CMK (cell line): Measurements from ENCODE around the gene RNASE8.

Experiments
- DNase-seq: peaks from one replicate; pipeline ENCODE4 v3.0.0-alpha.2; 2010; ENCODE audit warnings: low read depth

The RNASE8 gene

DNA sequence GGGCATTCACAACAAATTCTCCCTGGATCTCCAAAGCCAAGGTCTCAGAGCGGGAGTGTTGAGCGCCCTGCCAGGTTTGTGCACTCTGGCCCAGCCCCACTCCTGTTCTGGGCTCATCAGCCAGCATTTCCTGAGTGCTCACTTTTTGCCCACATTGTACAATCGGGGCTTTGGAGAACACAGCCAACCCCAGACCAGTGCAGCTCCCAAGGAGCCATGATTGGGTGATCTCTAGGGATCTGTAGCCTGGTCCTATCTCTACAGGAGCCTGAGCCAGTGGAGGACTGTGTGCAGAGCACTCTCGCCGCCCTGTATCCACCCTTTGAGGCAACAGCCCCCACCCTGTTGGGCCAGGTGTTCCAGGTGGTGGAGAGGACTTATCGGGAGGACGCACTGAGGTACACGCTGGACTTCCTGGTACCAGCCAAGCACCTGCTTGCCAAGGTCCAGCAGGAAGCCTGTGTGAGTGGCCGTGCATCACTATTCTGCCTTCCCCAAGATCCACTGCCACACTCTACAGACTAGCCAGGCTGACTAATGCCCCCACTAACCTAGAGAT is 15.2 kb downstream of the RNASE8 start:
- no peak for DNase-seq

DNA sequence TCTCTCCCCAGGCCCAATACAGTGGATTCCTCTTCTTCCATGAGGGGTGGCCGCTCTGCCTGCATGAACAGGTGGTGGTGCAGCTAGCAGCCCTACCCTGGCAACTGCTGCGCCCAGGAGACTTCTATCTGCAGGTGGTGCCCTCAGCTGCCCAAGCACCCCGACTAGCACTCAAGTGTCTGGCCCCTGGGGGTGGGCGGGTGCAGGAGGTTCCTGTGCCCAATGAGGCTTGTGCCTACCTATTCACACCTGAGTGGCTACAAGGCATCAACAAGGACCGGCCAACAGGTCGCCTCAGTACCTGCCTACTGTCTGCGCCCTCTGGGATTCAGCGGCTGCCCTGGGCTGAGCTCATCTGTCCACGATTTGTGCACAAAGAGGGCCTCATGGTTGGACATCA is 16.3 kb downstream of the RNASE8 start:
- no peak for DNase-seq

DNA sequence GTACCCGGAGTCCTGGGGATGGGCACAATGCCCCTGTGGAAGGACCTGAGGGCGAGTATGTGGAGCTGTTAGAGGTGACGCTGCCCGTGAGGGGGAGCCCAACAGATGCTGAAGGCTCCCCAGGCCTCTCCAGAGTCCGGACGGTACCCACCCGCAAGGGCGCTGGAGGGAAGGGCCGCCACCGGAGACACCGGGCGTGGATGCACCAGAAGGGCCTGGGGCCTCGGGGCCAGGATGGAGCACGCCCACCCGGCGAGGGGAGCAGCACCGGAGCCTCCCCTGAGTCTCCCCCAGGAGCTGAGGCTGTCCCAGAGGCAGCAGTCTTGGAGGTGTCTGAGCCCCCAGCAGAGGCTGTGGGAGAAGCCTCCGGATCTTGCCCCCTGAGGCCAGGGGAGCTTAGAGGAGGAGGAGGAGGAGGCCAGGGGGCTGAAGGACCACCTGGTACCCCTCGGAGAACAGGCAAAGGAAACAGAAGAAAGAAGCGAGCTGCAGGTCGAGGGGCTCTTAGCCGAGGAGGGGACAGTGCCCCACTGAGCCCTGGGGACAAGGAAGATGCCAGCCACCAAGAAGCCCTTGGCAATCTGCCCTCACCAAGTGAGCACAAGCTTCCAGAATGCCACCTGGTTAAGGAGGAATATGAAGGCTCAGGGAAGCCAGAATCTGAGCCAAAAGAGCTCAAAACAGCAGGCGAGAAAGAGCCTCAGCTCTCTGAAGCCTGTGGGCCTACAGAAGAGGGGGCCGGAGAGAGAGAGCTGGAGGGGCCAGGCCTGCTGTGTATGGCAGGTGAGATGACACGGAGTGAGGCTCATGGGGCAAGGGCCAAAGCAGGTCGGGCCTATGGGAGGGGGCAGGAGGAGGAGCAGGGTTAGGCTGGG is 17.0 kb downstream of the RNASE8 start:
- DNase-seq: no peak

DNA sequence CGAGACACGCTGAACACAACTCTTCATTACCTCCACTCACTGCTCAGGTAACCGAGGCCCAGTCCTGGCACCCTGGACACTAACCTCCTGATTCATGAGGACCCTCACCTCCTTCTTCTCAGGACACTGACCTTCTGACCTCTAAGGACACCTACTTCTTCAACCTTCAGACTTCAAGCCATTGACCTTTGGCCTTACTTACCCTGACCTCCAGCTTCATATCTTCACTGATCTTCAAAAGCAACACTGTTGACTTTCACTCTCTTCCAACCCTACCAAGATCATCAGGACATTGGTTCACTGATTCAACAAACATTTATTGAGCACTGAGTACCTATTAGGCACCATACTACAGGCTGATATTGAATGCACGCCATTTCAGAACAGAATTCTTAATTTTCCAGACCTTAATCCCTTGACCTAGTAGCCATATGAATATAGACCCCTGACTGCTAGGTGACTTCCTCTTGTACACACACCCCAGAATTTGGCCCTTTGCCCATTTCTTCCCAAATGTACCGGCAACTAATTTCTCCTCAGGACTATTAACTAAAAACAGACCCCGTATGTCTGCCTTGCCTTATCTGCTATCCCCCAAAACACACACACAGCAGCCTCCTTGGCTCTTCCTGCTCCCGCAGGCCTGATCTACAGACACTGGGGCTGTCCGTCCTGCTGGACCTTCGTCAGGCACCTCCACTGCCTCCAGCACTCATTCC is 18.3 kb downstream of the RNASE8 start:
- no peak for DNase-seq

DNA sequence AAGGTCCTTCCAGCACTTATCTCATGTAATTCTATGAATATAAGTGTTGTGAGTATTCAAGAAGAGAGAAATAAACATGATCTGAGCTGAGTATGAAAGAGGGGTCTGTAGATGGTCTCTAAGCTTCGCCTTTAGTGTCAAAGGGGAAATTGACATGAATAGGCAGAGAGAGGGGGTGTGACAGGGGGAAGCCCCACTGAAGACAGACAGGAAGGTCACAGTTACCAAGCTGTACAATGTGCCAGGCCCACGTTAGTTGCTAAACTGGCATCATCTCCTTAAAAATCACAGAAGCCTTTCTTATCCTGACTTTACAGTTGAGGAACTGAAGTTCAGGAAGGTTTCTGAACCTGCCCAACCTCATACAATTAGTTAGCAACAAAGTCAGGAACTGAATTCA is 20.1 kb downstream of the RNASE8 start:
- DNase-seq: no peak

DNA sequence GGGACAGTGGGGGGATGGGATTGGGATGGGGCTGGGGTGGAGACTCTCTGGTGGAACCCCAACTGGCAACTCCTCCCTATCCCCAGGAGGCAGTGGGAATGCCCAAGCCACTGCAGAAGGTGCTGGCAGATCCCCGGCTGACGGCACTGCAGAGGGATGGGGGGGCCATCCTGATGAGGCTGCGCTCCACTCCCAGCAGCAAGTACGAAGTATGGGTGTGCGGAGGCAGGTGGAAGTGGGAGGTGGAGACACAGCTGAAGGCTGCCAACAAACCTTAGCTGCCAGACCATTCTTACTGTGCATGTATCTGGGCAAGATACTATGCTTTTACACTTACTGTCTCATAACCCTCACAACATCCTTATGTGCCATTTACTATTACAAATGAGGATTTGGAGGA is 20.7 kb downstream of the RNASE8 start:
- no peak for DNase-seq

DNA sequence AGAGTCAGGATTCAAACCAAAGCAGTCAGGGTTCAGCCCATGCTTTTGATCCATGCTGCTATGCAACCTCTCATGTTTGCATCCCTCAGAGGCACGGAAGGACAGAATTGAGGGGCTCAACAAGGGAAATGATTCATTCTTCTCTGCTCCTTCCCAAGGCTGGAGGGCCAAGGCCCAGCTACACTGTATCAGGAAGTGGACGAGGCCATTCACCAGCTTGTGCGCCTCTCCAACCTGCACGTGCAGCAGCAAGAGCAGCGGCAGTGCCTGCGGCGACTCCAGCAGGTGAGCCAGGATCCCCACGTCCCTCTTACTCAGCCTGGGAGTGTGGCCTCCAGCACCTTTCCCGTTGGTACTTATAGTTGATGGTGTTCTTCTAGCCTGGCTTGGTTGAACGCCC is 21.1 kb downstream of the RNASE8 start:
- no peak for DNase-seq

DNA sequence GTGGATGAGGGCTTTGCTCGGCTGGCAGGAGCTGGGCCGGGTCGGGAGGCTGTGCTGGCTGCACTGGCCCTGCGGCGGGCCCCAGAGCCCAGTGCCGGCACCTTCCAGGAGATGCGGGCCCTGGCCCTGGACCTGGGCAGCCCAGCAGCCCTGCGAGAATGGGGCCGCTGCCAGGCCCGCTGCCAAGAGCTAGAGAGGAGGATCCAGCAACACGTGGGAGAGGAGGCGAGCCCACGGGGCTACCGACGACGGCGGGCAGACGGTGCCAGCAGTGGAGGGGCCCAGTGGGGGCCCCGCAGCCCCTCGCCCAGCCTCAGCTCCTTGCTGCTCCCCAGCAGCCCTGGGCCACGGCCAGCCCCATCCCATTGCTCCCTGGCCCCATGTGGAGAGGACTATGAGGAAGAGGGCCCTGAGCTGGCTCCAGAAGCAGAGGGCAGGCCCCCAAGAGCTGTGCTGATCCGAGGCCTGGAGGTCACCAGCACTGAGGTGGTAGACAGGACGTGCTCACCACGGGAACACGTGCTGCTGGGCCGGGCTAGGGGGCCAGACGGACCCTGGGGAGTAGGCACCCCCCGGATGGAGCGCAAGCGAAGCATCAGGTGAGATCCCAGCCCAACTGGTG is 24.0 kb downstream of the RNASE8 start:
- DNase-seq: no peak

DNA sequence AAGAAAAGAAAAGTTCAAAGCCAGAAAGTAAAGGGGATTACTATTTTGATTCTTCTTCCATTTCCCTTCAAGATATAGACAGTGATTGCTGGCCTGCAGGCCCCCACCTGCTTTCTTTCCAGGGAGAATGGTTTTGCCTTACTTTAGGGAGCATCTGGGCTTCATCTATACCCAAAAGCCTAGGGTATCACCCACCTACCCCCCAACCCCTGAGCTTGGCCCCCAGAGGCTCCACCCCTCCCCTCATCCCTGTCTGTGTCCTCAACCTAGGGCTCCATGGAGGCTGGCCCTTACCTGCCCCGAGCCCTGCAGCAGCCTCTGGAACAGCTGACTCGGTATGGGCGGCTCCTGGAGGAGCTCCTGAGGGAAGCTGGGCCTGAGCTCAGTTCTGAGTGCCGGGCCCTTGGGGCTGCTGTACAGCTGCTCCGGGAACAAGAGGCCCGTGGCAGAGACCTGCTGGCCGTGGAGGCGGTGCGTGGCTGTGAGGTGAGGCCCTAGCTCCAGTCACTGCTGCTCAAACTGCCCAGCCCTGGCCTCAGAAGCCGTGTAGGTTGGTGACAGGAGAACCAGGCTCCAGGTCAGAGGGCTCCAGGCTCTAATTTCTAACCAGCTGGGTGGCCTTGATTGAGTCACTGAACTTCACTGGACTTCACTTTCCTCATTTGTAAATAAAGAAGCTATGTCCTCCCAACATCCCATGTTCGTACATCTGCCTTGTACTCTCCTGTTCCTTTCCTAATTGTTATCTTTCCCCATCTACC is 26.1 kb downstream of the RNASE8 start:
- no peak for DNase-seq

DNA sequence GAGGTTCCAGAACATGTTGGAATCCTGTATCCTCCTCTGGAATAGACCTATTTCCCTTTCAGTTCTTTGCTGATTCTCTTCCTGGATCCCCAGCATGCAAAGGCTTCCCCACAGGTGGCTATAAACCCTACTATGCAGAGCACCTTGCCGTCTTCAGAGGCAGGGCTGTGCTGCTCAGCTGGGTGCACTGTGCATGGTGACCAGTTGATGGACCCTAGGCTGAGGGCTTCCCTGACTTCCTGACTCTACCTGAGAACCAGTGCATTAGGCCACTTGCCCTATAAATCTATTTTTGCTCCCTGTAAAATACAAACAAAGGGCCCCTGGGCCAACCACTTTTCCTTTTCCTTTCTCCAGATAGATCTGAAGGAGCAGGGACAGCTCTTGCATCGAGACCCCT is 26.8 kb downstream of the RNASE8 start:
- no peak for DNase-seq

DNA sequence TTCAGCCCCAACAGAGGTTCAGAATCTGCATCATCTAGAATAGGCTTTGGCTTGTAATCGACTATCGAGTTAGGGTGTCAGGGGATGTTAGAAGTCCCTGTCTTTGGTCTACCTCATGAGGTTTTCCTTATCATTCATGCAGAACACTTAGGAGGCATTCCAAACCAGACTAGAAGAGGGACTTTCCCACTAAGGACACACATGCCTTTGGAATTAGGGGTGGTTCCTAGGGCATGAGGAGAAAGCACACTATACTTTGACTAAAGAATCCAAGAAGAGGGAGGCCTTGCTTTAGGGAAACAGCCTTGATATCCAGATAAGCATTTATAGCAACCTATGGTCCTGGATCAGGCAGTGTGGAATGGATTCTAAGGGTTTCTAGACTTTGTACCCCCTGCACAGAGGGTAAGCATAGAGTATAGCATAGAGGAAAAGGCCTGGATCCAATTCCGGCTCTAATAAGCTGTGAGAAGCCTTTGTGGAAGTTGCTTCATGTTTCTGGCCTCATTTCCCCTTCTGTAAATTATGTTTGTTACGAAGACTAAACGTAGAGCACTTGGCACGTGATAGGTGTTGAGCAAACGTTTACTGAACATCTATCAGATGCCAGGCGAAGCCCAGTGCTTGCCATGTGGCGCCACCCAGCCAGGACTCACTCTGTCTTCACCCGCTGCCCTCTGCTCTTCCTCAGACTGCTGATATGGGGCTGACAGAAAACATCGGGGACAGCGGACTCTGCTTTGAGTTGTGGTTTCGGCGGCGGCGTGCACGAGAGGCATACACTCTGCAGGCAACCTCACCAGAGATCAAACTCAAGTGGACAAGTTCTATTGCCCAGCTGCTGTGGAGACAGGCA is 27.6 kb downstream of the RNASE8 start:
- DNase-seq: no peak

DNA sequence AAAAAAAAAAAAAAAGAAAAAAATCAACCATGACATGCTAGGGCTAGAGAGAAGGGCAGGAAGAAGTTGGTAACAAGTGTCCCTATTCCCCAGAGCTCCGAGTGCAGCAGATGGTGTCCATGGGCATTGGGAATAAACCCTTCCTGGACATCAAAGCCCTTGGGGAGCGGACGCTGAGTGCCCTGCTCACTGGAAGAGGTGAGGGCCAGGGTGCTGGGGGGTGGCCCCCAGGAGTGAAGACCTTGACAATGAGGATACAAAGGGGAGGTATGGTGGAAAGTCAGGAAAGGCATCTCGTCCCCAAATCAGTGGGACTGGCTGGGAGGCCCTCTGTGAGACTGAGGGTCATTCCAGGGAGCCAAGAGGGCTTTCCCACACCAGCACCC is 29.3 kb downstream of the RNASE8 start:
- no peak for DNase-seq

DNA sequence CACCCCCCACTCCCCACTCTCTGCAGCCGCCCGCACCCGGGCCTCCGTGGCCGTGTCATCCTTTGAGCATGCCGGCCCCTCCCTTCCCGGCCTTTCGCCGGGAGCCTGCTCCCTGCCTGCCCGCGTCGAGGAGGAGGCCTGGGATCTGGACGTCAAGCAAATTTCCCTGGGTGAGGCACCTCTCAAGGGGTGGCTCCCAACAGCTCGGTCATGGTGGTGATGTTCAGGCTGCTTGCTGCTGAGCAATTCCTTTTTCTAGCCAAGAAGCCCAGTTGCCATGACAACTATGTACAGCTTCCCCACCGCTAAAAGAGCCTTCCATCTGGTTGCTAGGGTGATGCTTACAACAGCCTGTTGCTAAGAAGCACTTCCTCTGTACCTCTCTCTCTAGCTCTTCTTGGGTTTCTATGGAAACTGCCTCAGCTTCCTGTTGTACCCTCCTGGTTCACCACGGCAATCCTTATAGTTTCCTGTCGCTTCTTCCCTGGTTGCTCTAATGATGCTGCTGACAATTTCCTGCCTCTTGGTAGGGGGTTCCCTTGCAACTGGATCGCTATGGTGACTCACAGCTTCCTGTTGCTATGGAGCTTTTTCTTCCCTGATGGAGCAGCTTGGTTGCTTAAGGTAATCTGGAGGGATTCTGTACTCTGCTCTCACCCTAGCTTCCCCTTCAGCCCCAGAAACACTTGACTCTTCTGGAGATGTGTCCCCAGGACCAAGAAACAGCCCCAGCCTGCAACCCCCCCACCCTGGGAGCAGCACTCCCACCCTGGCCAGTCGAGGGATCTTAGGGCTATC is 29.9 kb downstream of the RNASE8 start:
- DNase-seq: no peak

DNA sequence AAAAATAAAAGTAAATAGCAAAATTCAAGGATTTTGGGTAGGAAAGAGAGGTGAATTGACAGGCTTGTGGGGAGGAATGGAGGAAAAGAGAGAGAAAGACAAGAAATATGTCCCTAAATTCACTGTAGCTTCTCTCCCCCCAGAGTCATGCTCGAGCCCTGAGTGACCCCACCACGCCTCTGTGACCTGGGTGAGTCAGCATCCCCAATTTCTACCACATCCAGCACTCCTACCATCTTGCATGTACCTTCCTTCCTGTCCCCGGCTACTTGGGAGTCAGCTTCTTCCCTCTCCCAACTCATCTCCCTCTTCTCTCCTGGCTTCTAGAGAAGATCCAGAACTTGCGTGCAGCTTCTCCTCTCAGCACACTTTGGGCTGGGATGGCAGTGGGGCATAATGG is 31.1 kb downstream of the RNASE8 start:
- DNase-seq: no peak

DNA sequence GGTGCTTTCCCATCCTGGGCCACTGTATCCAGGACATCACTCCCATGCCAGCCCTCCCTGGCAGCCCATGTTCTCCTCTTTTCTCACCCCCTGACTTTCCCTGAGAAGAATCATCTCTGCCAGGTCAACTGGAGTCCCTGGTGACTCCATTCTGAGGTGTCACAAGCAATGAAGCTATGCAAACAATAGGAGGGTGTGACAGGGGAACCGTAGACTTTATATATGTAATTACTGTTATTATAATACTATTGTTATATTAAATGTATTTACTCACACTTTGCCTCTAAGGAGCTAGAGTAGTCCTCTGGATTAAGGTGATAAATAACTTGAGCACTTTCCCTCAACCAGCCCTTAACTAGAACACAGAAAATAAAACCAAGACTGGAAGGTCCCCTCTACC is 31.6 kb downstream of the RNASE8 start:
- no peak for DNase-seq

DNA sequence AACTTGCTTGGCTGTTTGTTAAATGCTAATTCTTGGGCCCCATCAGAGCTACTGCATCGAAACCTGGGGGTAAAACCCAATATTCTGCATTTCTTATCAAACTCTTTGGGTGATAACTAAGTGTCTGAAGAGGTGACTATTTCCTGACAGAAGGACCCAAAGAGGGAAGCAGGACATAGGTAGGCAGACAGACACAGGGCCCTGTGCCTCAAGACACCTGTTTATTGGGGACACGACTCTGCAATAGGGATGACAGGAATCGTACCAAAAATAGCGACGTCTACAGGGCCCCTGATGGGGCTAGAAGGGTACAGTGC is 32.2 kb downstream of the RNASE8 start:
- no peak for DNase-seq

DNA sequence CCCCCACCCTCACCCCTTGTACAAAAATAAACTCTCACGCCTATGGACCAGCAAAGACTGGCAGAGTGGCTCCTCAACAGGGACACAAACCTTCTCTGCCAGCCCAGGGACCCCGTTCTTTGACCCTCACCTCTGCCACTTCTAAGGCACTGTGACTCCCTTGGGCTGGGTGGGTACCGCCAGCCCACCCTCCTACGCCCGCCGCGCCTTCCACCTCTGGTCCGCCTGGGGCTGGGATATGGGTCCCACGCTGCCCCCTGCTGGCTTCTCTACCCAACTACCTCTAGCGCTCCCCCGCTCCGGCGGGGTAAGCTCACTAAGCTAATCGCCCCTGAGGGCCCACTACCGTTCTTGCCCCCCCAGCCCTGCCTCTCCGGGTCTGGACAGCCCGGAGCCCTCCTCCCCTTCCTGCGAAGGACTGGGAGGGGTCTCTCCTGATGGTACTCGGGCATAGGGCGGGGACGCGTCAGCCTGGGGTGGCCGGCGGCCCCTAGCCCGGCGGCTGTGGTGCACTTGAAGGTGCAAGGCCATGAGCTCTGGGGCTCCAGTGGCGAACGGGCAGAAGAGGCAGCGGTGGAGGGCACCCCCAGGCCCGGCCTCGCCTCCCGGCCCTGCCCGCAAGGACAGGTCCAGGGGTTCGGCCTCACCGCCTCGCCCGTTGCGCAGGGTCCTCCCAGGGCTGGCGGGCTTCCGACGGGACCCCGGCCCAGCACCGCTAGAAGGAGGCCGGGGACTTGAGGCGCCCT is 32.7 kb downstream of the RNASE8 start:
- no peak for DNase-seq

DNA sequence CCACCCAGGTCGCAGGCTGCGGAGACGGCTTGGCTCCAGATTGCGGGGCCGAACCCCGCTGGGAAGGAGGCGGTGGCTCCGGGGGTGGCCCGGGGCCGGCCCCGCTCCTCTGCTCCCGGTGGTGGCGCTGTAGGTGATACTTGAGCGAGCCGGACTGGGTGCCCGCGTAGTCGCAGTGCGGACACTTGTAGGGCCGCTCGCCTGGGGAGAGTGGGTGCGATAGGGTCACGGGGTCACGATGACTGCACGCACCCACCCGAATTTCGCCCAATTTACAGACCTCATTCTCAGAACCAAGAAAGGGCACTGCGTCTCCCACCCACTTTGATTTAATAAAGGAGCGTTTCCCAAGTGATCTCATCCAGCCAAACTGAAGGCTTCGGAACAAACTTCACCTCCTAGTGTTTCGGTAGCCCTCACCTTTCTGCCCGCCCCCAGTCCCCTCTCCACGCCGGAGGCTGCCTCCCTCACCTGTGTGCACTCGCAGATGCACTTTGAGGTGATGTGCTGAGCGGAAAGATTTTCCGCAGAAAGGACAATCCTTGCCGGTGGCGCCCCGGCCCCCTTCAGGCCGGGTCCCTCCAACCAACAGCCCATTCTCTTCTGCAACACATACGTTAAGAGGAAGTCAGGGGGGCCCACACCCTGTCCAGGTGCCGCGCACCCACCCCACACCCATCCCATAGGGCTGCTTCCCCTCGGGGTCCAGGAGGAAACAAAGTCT is 33.5 kb downstream of the RNASE8 start:
- no peak for DNase-seq

DNA sequence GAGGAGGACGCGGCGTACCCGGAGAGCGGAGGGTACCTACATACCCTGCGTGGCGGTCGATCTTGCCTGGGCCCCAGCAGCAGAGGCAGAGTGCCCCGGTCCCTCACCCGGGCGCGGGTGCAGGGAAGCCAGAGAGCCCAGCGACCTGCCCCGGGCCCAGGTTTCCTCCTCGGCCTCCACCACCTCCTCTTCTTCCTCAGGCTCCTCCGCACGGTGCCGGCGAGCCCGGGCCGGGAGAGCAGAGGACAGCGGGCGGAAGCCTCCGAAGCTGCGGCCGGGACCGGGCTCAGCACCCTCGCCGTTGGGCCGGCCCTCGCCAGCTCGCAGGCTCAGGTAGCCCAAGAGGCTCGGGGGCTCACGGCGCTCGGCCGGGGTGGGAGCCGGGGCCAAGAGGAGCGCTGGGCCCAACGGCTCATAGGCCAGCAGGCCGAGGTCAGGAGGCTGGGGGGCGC is 34.2 kb downstream of the RNASE8 start:
- no peak for DNase-seq
